ENCODE results near the gene P2RX2.

- no peak for TF ChIP-seq CTCF (IDR thresholded peaks at IDR 0.05)
- no peak for TF ChIP-seq POLR2A (IDR thresholded peaks at IDR 0.05)
These were observed 44.6 kb downstream of the P2RX2 start for GRCh38 chr12:132662901-132663755.
